Stomach smooth muscle (tissue), 2 donors: ENCODE data around the gene GLCE.

Source experiments
- H3K27ac ChIP-seq: one replicate; pipeline ENCODE4 v1.7.0; 2013; ENCODE audit warnings: mild to moderate bottlenecking, low read length, inconsistent platforms
- H3K27me3 ChIP-seq, 2 donors: one replicate each; pipeline ENCODE4 v1.7.0; 2013; ENCODE audit warnings: low read length in 2 of 2; ENCODE audit not compliant: insufficient read depth in 2 of 2, control insufficient read depth in 1 of 2
- H3K36me3 ChIP-seq, 2 donors: one replicate each; pipeline ENCODE4 v1.7.0; 2013; ENCODE audit warnings: low read length in 2 of 2; ENCODE audit not compliant: control insufficient read depth in 2 of 2, insufficient read depth in 2 of 2
- H3K4me1 ChIP-seq: one replicate; pipeline ENCODE4 v1.7.0; 2013; ENCODE audit warnings: low read length; ENCODE audit not compliant: control insufficient read depth, insufficient read depth
- H3K4me3 ChIP-seq, 2 donors: one replicate each; pipeline ENCODE4 v1.7.0; 2013; ENCODE audit warnings: low read length in 2 of 2
- H3K9ac ChIP-seq, 2 donors: one replicate each; pipeline ENCODE4 v1.7.0; 2013; ENCODE audit warnings: low read length in 2 of 2, mild to moderate bottlenecking in 1 of 2
- H3K9me3 ChIP-seq, 2 donors: one replicate each; pipeline ENCODE4 v1.7.0; 2013; ENCODE audit warnings: low read length in 2 of 2; ENCODE audit not compliant: control insufficient read depth in 2 of 2
- donor health status: healthy.
- donor health status: Pancreatic carcinoma.

The GLCE gene

DNA sequence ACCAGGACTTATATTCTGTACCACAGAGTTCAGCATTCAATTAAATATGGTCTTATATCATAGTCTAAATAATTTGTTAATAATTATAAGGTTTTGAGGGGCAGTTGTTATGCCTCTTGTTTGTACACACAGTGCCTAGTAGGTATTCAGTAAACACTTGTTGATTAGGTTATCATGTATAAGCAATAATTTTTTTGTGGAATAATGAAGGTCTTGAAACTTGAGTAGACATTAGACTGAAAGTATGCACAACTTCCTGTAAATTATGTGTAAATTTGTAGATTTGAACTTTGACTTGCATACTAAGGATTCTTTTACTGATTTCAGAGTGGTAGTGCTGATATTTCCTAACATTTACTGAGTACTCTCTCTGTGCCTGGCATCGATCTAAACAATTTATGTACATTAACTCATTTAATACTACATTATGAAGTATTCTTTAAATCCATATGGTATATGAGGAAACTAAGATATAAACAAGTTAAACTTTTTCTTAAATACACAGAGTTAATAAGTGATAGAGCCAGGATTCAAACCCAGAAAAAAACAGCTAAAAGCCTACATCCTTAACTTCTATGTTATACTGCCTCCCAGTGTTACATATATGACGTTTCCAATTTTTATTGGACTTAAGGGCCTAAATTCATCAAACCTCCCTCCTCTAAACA lies 65.1 kb downstream of the GLCE start:
- Histone ChIP-seq H3K9ac (no peak overlapping the region), H3K27ac (no peak overlapping the region), H3K27me3 (no peaks in the 10 kb centered on the region)

DNA sequence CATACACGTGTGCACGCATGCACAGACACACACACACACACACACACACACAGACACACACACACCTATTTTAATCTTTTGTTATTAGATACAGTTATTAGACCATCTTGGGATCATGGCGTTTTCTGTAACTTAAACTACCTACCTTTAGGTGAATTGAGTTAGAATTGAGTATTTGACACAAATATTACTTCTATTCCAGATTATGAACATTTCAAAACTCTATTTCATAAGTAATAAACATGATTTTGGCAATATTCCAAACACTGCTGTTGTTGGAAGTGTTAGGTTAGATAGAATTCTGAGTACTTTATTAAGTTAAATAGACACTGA lies 65.6 kb downstream of the GLCE start:
- Histone ChIP-seq H3K27me3 (no peaks in the 10 kb centered on the region), H3K9me3 (peaks cover 0 to 7% of the 10 kb centered on the region in 2 donors), H3K27ac (no peak overlapping the region), H3K4me3 (no peak overlapping the region), H3K9ac (no peak overlapping the region), H3K36me3 (no peaks in the 10 kb centered on the region), H3K4me1 (no peaks in the 10 kb centered on the region)

More for the DNA sequence above, 65.1 kb downstream of the GLCE start:
- no peaks in the 10 kb centered on the region for H3K36me3 ChIP-seq
- H3K4me1 ChIP-seq = no peaks in the 10 kb centered on the region
- no peak overlapping the region for H3K4me3 ChIP-seq
- peaks cover 0 to 7% of the 10 kb centered on the region in 2 donors for H3K9me3 ChIP-seq

DNA sequence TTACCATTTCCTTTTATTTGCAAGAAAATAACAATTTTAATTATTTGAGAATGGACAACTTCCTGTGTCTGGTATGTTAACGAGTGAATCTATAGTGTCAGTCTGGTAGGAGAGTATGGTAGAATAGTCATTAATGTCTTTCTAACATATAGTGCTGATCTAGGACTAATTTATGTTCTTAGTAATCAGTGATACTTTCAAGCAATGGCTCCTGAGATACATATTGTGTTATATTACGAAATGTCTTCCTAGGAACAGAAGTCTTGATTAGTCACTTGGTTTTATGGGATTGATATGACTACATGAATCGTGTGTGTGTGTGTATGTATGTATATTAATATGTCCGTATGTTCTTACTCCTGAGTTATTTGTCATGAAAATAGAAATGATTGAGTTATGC lies 71.7 kb downstream of the GLCE start:
- no peak overlapping the region for H3K27ac ChIP-seq
- no peaks in the 10 kb centered on the region for H3K27me3 ChIP-seq
- H3K4me3 ChIP-seq = no peak overlapping the region
- H3K36me3 ChIP-seq = no peaks in the 10 kb centered on the region
- H3K9me3 ChIP-seq = no peaks in the 10 kb centered on the region
- no peak overlapping the region for H3K9ac ChIP-seq
- no peaks in the 10 kb centered on the region for H3K4me1 ChIP-seq

DNA sequence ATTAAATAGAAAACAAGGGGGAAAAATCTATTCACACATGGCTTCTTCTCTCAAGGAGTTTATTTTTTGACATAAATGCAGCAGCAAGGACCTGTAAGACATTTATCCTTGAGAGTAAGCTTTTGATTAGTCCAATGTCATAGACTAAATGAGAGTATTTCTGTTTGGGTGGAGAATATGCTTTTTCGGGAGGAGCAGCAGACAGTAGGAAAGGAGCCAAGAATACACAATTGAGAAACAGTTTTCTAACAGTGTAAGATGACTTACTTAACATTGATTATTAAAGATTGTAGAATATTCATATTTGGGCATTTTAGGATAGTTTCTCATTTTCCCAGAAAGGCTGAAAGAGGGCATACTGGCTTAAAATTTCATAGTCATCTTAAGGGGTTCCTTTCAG lies 72.3 kb downstream of the GLCE start:
- H3K27ac ChIP-seq = no peak overlapping the region
- H3K9ac ChIP-seq = no peak overlapping the region
- H3K4me1 ChIP-seq = no peaks in the 10 kb centered on the region
- H3K27me3 ChIP-seq = no peaks in the 10 kb centered on the region
- H3K9me3 ChIP-seq = no peaks in the 10 kb centered on the region
- H3K4me3 ChIP-seq = no peak overlapping the region
- H3K36me3 ChIP-seq = no peaks in the 10 kb centered on the region

DNA sequence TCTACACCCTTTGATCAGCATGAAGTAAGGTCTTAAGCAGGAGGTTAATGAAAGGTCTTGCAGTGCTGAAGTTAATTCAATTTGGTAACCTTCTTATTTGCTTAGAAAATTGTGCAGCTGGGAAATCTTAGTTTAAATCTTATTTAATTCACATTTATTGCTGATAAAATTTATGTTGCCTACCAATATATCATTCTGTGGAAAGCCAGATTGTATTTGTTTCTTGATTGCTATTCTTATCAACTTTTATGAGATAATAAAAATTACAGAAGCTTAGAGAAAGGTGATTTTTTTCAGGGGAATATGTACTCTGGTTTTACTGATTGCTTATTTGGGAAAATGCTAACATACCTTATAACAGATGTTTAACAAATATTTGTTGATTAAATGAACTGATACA lies 74.2 kb downstream of the GLCE start:
- Histone ChIP-seq H3K36me3 (no peaks in the 10 kb centered on the region), H3K4me1 (no peaks in the 10 kb centered on the region), H3K9me3 (no peaks in the 10 kb centered on the region), H3K27me3 (no peaks in the 10 kb centered on the region), H3K27ac (no peak overlapping the region), H3K4me3 (no peak overlapping the region), H3K9ac (no peak overlapping the region)

DNA sequence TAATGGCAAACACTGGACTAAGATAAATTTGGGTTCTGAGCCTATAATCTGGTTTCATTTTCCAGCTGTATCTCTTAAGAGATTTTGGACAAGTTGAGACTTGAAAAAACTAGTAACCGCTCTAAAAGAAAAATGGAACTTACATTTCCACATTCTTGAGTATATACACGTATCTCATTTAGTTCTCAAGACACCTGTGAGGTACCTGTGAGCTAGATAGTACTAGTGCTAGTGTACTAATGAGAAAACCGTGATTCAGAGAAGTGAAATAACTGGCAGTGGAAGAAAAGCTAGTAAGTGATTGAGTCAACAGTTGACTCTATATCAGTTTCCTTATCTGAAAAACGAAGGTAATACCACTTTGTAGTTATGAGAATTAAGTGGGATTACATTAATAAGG lies 76.1 kb downstream of the GLCE start:
- H3K36me3 ChIP-seq = no peaks in the 10 kb centered on the region
- H3K27ac ChIP-seq = no peak overlapping the region
- no peaks in the 10 kb centered on the region for H3K4me1 ChIP-seq
- H3K4me3 ChIP-seq = no peak overlapping the region
- H3K9me3 ChIP-seq = no peaks in the 10 kb centered on the region
- H3K27me3 ChIP-seq = no peaks in the 10 kb centered on the region
- no peak overlapping the region for H3K9ac ChIP-seq

DNA sequence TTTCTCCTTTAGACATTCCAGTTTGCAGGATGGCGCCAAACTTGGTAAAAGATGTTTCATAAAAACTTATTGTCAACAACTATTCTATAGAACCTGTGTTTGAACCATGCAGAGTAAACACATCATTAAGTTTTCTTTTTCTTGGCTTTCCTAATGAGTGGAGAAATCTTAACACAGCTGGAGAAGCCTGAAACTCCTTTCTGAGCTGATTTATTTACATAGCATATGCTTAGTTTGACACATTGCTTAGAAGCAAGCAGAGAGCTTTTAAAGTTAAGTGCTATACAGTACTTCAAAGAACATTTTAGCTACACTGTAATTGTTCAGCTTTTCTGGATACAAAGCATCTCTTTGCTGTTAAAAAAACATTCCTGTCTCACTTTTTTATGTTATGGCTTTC lies 77.3 kb downstream of the GLCE start:
- H3K9me3 ChIP-seq = no peaks in the 10 kb centered on the region
- no peak overlapping the region for H3K4me3 ChIP-seq
- H3K4me1 ChIP-seq = no peaks in the 10 kb centered on the region
- H3K27ac ChIP-seq = no peak overlapping the region
- no peaks in the 10 kb centered on the region for H3K36me3 ChIP-seq
- H3K27me3 ChIP-seq = no peaks in the 10 kb centered on the region
- H3K9ac ChIP-seq = no peak overlapping the region

DNA sequence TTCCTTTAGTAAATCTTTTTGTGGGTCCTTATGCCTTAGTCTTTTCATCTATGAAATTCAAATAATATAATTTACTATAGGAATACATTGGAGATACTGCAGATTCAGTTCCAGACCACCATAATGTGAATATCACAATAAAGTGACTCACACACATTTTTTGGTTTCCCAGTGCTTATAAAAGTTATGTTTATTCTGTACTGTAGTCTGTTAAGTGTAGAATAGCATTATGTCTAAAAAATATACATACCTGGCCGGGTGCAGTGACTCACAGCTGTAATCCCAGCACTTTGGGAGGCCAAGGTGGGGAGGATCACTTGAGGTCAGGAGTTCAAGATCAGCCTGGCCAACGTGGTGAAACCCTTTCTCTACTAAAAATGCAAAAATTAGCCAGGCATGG lies 84.4 kb downstream of the GLCE start:
- Histone ChIP-seq H3K9ac (no peak overlapping the region), H3K36me3 (no peaks in the 10 kb centered on the region), H3K27ac (no peak overlapping the region), H3K9me3 (no peaks in the 10 kb centered on the region), H3K4me3 (no peak overlapping the region), H3K4me1 (no peaks in the 10 kb centered on the region), H3K27me3 (no peaks in the 10 kb centered on the region)

DNA sequence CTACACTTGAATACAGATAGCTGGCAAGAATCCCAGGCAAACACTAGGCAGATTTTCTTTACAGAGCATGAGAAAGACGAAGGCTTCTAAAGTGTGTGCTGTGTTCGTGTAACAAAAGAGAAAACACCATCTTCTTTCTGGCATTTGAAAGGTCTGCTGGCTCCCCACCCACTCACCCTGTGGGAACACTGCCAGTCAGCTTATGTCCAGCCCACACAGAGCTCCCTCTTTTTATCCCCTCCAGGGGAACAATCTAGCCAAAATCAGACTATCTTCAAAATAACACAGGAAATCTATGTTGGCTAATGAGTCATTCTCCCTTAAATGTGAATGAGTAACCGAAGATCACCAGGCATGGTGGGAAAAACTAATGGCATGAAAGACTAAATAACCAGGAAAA lies 92.7 kb downstream of the GLCE start:
- H3K27ac ChIP-seq = no peak overlapping the region
- peaks cover 0 to 3% of the 10 kb centered on the region in 2 donors for H3K36me3 ChIP-seq
- H3K27me3 ChIP-seq = no peaks in the 10 kb centered on the region
- H3K9ac ChIP-seq = no peak overlapping the region
- no peak overlapping the region for H3K4me3 ChIP-seq
- H3K9me3 ChIP-seq = no peaks in the 10 kb centered on the region
- H3K4me1 ChIP-seq = no peaks in the 10 kb centered on the region

DNA sequence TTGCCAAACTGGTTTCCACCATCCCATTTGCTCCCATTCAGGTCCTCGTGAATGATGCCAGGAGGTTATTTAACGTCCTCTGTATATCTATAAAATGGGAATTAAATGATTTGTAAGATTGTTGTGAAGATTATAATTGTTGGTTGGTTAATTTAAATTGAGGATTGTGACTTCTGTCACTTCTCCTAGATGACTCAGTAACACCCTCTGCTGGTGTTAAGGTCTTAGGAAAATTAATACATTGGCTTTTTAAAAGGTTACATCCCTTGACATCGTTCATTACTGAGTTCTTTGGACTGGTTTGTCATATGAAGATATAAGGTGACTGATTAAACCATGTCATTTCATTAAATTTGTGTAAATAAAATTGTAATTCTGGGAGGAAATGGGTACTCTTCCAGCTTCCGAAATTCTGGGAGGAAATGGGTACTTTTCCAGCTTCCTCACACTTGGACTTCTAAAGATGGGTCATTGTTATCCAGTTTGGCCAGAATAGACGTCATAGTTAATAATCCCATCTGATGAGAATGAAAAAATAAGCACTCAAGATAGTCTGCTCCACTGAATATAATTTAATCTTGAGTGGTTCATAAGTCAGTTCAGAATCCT lies 105.0 kb downstream of the GLCE start:
- Histone ChIP-seq H3K4me3 (no peak overlapping the region), H3K9me3 (no peaks in the 10 kb centered on the region), H3K27ac (no peak overlapping the region), H3K9ac (no peak overlapping the region), H3K4me1 (no peaks in the 10 kb centered on the region), H3K36me3 (peaks cover 0 to 4% of the 10 kb centered on the region in 2 donors), H3K27me3 (no peaks in the 10 kb centered on the region)

DNA sequence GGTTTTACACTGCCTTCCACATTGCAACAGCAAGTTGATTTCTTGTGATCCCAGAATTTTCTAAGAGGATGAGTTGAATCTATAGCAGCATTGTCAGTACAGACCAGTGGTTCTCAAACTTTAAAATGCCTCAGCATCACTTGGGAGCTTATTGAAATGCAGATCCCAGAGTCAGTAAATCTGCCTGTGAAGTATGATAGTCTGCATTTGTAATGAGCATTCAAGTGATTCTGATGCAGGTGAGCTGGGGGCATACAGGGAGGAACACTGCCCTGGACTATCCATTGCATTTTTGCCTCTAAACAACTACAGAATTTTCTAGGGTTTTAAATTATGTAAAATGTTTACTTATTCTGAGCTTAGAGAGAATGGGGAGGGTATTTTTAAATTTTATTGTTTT lies 110.8 kb downstream of the GLCE start:
- Histone ChIP-seq H3K4me1 (no peaks in the 10 kb centered on the region), H3K36me3 (peaks cover 0 to 4% of the 10 kb centered on the region in 2 donors), H3K27ac (no peak overlapping the region), H3K9ac (no peak overlapping the region), H3K27me3 (no peaks in the 10 kb centered on the region), H3K9me3 (no peaks in the 10 kb centered on the region), H3K4me3 (no peak overlapping the region)
